GM19397 (cell line): Measurements from ENCODE around the gene TEAD4.

Experiments
- ATAC-seq: cut with Tn5 transposase; IDR thresholded peaks from one replicate; pipeline ENCODE4 v1.9.1; 2021; ENCODE audit warnings: mild to moderate bottlenecking, moderate library complexity; ENCODE audit not compliant: unreplicated experiment

The TEAD4 gene

GRCh38 chr12:3076730-3077571 is 117.8 kb downstream of the TEAD4 start, which contains the start of gene TSPAN9:
Gene TSPAN9, plus strand, starts transcription at chr12:3077379. Its CDS starts 123,815 bp downstream, at chr12:3201194.
- ATAC-seq = peak; percentile 68

GRCh38 chr12:3077572-3078081 is 118.4 kb downstream of the TEAD4 start:
- no peak for ATAC-seq

- no peak for ATAC-seq
Measured at GRCh38 chr12:3078086-3078820, 119.1 kb downstream of the TEAD4 start.

- ATAC-seq = no peak
Measured at GRCh38 chr12:3081091-3081490, 121.9 kb downstream of the TEAD4 start.

GRCh38 chr12:3081886-3082285 is 122.7 kb downstream of the TEAD4 start:
- no peak for ATAC-seq

GRCh38 chr12:3083241-3083920 is 124.2 kb downstream of the TEAD4 start:
- ATAC-seq = no peak

DNA sequence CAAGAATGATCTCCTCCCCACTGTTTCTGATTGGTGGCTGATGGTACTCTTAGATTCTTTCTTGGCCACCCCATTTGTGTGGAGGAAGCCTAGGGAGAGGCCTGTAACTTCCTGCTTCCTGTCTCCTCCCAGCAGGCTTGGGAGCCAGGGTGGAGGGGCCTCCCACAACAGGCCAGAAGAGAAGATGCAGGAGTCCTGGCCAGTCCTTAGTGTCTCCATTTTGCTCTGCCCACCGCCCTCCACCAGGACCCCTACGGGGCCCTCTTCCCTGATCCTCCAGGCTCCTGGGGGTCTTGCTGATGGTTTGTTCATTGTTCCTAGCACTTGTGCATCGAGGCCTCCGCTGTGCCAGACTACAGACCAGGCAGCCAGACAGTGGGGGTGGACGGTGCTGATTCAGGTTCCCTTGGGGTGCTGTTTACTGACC is 124.7 kb downstream of the TEAD4 start:
- ATAC-seq = no peak

DNA sequence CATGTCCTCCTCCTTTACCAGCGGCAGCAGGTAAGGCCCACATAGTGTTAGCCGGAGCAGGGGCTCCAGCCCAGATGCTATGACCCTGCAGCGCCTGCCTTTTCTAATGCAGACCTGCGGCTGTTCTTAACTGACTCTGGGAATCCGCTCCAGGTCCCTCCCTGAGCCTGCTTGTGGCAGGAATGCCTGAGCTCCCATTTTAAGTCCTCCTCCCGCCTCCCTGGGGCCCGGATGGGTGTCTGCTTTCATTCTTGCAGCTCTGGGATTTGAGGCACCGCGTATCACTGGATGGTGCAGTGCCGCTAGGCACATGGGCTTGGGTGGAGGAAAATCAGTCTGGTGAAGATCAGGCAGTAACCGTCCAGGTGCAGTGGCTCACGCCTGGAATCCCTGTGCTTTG is 125.5 kb downstream of the TEAD4 start:
- no peak for ATAC-seq

DNA sequence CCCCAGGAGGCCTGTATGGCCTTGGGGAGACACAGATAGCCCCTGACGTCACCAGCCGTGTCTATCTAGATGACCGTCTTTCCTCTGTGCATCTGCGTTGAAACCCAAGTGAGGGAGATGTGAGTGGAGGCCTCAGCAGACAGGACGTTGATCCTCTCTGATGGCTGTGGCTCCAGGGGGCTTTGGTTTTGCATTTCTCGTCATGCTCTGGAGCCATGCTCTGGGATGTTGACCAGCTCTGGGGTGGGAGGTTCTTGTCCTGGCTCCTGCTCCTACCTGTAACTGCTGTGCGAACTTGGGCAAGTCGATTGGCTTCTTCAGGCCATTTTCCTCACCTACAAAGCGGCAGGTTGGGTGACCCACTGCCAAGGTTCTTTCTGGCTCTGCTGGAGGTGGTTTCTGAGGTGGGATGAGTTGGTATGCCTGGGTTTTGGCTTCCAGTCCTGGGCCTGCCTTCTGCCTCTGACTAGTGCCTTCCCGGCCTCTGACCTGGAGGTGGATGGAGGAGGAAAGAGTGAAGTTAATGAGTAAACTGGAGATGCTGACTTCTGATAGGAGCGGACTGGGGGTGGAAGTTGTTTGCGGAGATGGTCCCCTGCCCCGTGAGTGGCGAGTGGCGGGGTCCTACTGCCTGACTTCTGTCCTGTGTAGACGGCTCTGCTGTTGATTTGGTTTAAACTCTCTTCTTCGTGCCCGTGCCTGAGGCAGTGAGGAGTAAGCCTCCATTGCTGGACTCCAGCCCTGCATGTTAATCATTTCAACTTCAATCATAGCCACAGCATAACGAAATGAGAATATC is 126.3 kb downstream of the TEAD4 start:
- ATAC-seq = no peak

GRCh38 chr12:3086211-3086610 is 127.0 kb downstream of the TEAD4 start:
- ATAC-seq = no peak

GRCh38 chr12:3086729-3087323 is 127.6 kb downstream of the TEAD4 start:
- ATAC-seq = no peak

- no peak for ATAC-seq
Measured at GRCh38 chr12:3087758-3088650, 128.8 kb downstream of the TEAD4 start.

DNA sequence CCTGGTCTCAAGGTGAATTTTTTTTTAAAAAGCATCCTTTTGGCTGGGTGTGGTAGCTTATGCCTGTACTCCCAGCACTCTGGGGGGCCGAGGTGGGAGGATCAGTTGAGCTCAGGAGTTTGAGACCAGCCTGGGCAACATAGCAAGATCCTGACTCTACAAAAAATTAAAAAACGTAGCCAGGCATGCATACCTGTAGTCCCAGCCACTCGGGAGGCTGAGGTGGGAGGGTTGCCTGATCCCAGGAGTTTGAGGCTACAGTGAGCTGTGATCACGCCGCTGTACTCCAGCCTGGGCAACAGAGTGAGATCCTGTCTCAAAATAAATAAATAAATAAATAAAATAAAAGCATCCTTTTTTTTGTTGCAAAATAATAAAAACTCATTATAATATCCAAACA is 130.4 kb downstream of the TEAD4 start:
- ATAC-seq = no peak
